ENCODE data around the gene FBXW11.

Gene FBXW11

DNA sequence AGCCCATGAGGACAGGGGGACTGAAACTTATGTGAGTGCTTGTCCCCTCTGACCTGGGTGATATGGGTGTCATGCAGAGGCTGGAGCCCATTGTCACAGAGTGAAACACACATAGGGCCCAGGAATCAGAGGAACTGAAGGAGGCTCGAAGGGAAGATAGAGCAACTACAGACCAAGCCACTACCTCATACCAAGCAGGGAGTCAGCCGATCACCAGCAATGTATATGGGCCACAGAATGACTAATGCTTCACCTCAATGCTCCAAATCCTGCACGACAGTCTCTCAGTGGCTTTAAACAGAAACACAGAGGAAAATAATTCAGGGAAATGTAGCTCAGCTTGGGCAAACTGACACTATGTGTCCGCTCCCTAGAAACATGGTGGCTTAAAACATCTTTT lies 8.9 kb upstream of the FBXW11 start:
- no peak for DNase-seq (ENCODE audit: low read depth)

- DNase-seq (ENCODE audit: low read depth): no peak
These were observed 3.8 kb upstream of the FBXW11 start for GRCh38 chr5:172010278-172010677.

- DNase-seq (ENCODE audit: low read depth): no peak
These were observed 3.3 kb upstream of the FBXW11 start for GRCh38 chr5:172009536-172010270.

GRCh38 chr5:172008689-172009141 lies 2.3 kb upstream of the FBXW11 start:
- DNase-seq (ENCODE audit: low read depth): no peak

DNA sequence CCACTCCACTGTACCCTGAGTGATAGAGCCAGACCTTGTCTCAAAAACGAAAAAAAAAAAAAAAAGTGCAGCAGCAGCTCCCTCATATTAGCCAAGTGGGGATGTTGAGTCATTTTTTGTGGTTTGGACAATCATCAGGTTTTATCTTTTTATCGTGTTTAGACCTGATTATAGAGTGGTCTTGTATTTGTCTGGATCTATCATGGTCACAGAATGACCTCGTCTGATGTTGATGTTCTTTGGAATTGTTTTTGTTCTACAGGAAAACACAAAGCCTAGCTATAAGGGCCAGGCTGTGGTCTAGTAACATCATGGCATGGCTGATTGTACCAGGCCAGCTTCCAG lies 1.6 kb upstream of the FBXW11 start:
- no peak for DNase-seq (ENCODE audit: low read depth)

GRCh38 chr5:172007175-172008110 lies 1.0 kb upstream of the FBXW11 start:
- DNase-seq (ENCODE audit: low read depth): no peak

GRCh38 chr5:172005708-172006320 lies 624 bp downstream of the FBXW11 start:
- DNase-seq (ENCODE audit: low read depth): no peak

DNA sequence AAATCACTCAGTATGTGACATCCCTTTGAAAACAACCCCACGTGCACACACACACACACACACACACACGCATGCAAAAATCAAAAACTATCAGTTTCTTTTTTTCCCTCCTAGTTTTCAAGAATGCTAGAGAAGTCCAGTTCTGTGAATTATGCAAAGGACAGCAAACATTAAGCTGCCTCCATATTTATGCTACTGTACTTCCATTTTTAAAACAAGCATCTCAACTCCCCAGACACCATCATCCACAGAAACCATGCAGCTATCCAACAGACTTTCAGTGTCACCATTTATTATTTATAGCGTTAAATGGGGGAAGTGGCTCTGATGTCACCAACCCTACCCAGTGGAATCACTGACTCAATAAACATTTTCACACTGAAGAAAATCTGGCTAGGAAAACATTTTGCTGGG lies 1.6 kb downstream of the FBXW11 start:
- no peak for DNase-seq (ENCODE audit: low read depth)

DNA sequence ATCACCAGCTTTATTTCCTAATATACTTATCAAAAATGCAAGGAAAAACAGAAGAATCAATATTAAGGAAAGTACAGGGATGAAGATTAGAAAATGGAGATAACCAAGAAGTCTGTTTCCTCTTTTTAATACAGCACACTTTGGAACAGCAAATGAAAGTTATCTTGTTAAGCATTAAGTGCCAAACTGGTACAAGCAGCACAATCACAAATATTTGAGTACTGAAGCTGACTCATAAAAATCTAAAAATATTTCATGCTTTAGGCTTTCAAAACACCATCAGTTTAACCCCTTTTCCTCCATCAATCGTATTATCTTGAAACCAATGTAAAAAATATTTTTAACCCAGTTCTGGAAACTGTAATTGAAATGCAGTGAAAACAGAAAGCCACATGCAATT lies 2.7 kb downstream of the FBXW11 start:
- DNase-seq (ENCODE audit: low read depth): no peak

GRCh38 chr5:172002840-172003512 lies 3.5 kb downstream of the FBXW11 start:
- DNase-seq (ENCODE audit: low read depth): no peak

DNA sequence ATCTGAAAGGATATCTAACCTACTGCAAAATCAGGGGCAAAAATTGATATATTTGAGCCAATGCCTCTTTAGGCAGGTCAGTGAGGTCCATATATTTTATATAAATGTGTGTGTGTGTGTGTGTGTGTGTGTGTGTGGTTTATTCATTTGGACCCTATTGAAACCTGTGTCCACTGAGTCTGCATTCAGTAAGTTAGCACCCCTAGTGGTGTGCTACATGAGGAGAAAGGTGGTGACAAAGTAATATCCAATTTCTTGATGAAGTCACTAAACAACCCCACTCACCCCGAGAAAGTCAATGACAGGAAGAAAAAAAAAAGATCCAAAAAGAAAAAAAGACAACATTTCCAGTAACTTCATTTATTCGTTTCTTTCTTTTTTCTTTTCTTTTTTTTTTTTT lies 4.1 kb downstream of the FBXW11 start:
- no peak for DNase-seq (ENCODE audit: low read depth)

DNA sequence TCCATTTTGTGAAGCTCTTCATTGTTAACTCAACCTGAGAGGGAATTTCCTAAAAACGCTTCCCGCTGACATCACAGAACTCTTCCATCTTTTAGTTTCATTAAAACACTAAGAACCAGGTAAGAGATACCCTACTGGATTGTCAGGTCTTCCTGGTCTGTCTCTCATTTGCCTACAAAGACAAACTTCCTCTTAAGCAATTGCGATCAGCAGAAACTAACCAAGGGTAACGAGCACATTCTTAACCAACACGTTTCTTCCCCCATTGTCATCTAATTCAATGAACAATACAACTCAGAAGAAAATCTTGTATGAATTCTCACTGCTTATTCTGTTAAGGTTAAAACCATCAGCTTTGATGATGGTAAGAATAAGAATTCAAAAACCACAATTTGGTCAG lies 6.6 kb downstream of the FBXW11 start:
- DNase-seq (ENCODE audit: low read depth): no peak

- DNase-seq (ENCODE audit: low read depth): no peak
These were observed 7.3 kb downstream of the FBXW11 start for GRCh38 chr5:171999100-171999499.

DNA sequence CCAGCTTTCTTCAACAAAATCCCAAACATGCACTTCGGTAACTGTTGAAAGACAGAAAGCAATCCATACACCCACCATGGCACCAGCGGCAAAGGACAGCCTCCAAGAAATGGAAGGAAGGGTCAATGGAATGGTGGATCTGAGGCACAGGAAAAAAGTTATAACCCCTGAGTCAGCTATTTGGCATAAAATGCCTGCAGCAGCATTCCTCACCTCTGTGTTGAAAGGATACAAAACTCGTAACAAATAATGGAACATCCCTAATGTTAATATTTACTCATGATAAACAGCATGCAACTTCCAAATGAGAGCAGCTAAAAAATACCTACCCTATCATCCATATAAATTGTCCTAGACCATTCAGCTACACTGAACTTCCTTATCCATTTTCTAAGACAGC lies 9.4 kb downstream of the FBXW11 start:
- DNase-seq (ENCODE audit: low read depth): no peak

DNA sequence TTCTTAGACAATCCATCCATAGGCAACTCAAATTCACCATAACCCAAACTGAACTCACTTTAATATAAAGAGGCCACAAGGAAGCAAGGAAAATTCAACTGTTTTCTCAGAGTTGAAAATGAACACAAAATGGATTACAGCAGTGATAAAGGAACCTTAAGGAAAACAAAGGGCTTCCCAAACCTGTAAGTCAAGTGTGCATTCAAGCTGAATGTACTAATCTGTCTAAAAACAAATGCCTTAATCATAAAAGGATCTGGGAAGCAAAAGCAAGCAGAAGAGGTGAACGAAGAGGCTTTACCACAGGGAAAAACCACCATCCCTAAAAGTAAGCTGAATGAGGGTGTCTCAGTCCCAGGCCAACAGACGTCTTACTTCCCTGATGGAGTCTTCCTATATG lies 13.6 kb downstream of the FBXW11 start:
- DNase-seq (ENCODE audit: low read depth): no peak

- DNase-seq (ENCODE audit: low read depth): no peak
These were observed 14.1 kb downstream of the FBXW11 start for GRCh38 chr5:171992305-171992704.

GRCh38 chr5:171990713-171991015 lies 15.8 kb downstream of the FBXW11 start:
- no peak for DNase-seq (ENCODE audit: low read depth)

- DNase-seq (ENCODE audit: low read depth): no peak
These were observed 16.3 kb downstream of the FBXW11 start for GRCh38 chr5:171989946-171990712.

- no peak for DNase-seq (ENCODE audit: low read depth)
These were observed 17.2 kb downstream of the FBXW11 start for GRCh38 chr5:171989276-171989675.

GRCh38 chr5:171986772-171987171 lies 19.7 kb downstream of the FBXW11 start:
- DNase-seq (ENCODE audit: low read depth): no peak

DNA sequence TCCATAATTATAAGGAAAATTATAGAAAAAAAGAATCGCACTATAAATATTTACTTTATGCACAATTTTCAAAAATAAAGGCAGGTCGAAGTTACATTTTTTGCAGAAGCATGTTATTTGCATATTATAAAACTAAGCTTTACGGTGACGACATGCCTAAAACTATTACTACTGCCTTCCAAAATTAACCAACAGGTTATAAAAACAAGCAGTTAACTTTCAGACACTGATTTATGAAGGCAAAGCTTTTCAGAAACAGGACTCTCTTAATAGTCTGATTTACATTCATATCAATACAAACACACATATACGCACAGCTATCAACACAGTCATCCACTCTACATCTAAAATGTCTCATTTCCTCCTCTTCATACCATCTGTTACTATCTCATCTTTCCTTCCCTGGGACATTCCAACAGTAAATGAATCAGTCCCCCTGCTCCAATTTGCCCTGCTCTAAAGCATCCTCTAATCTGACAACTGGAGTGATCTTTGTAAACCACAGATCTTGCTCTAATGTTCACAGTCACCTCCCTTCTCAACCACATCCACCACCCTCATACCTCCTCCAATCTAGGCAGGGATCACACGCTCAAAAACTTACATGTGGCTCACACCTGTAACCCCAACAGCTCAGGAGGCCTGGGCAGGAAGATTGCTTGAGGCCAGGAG lies 21.6 kb downstream of the FBXW11 start:
- DNase-seq (ENCODE audit: low read depth): no peak

Measured in fibroblast of the conjunctiva (primary cell).